Glutamatergic neuron (in vitro differentiated cells): ENCODE measurements around the gene RGS4. TPM values are rescaled to one million over a fixed set of nuclear protein-coding genes. Genes with fewer than 3 reads are reported as not detected.
A peak's percentile ranks its signal among the peaks of the same experiment; 100 is the strongest.

ENCODE experiments used
- DNase-seq: peaks from one replicate; pipeline ENCODE4 v3.0.0; 2022
- H3K27ac Mint-ChIP-seq: one replicate; pipeline ENCODE4 v1.8.0; 2020; ENCODE audit warnings: mild to moderate bottlenecking, mixed read lengths, inconsistent platforms; ENCODE audit not compliant: unreplicated experiment
- H3K27me3 Mint-ChIP-seq: one replicate; pipeline ENCODE4 v1.8.0; 2020; ENCODE audit warnings: mild to moderate bottlenecking, moderate library complexity, mixed read lengths, inconsistent platforms; ENCODE audit not compliant: unreplicated experiment
- H3K36me3 Mint-ChIP-seq: one replicate; pipeline ENCODE4 v1.8.0; 2020; ENCODE audit warnings: mild to moderate bottlenecking, mixed read lengths, inconsistent platforms; ENCODE audit not compliant: unreplicated experiment
- H3K4me1 Mint-ChIP-seq: one replicate; pipeline ENCODE4 v1.8.0; 2020; ENCODE audit warnings: mild to moderate bottlenecking, low read depth, mixed read lengths, inconsistent platforms; ENCODE audit not compliant: unreplicated experiment
- H3K4me3 Mint-ChIP-seq: one replicate; pipeline ENCODE4 v1.8.0; 2020; ENCODE audit warnings: mild to moderate bottlenecking, mixed read lengths, inconsistent platforms; ENCODE audit not compliant: unreplicated experiment
- H3K9me3 Mint-ChIP-seq: one replicate; pipeline ENCODE4 v1.8.0; 2020; ENCODE audit warnings: mild to moderate bottlenecking, moderate library complexity, mixed read lengths, inconsistent platforms; ENCODE audit not compliant: unreplicated experiment
- total RNA-seq: library from RNA; stranded (reverse); fragmentation: NEBNext Ultra II Directional; extraction: Animal tissue kit (Norgen Biotek cat#: 25700); gene quantifications from one replicate; pipeline ENCODE4 v1.2.1, GENCODE V29; 2021; ENCODE audit not compliant: unreplicated experiment
- TF ChIP-seq, protein P1 (sequence below): fragments of 200-600 bp; sonication (generic); IDR thresholded peaks from one replicate; pipeline ENCODE4 v1.5.0; 2021; ENCODE audit not compliant: partially characterized antibody, unreplicated experiment

RGS4 gene
- total RNA-seq, 1 donor from 2014 or later, result 31.6 TPM

- Mint-ChIP-seq H3K4me1 (peaks cover 4% of the 10 kb centered on the region), H3K36me3 (peaks cover 8% of the 10 kb centered on the region), H3K4me3 (no peak overlapping the region), H3K9me3 (no peaks in the 10 kb centered on the region), H3K27ac (no peak overlapping the region), H3K27me3 (no peaks in the 10 kb centered on the region)
- TF ChIP-seq, protein P1, sequence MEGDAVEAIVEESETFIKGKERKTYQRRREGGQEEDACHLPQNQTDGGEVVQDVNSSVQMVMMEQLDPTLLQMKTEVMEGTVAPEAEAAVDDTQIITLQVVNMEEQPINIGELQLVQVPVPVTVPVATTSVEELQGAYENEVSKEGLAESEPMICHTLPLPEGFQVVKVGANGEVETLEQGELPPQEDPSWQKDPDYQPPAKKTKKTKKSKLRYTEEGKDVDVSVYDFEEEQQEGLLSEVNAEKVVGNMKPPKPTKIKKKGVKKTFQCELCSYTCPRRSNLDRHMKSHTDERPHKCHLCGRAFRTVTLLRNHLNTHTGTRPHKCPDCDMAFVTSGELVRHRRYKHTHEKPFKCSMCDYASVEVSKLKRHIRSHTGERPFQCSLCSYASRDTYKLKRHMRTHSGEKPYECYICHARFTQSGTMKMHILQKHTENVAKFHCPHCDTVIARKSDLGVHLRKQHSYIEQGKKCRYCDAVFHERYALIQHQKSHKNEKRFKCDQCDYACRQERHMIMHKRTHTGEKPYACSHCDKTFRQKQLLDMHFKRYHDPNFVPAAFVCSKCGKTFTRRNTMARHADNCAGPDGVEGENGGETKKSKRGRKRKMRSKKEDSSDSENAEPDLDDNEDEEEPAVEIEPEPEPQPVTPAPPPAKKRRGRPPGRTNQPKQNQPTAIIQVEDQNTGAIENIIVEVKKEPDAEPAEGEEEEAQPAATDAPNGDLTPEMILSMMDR, result no peak
- DNase-seq, result no peak
Observed at GRCh38 chr1:163106364-163106987, 37.3 kb downstream of the RGS4 start.

- no peak overlapping the region for H3K27ac Mint-ChIP-seq
- H3K36me3 Mint-ChIP-seq, result peaks cover 8% of the 10 kb centered on the region
- no peaks in the 10 kb centered on the region for H3K27me3 Mint-ChIP-seq
- DNase-seq, result no peak
- no peak overlapping the region for H3K4me3 Mint-ChIP-seq
- H3K9me3 Mint-ChIP-seq, result no peaks in the 10 kb centered on the region
- TF ChIP-seq, protein P1, result no peak
- H3K4me1 Mint-ChIP-seq, result peaks cover 4% of the 10 kb centered on the region
Observed at GRCh38 chr1:163107655-163108054, 38.5 kb downstream of the RGS4 start.

GRCh38 chr1:163115887-163116286 lies 46.7 kb downstream of the RGS4 start:
- TF ChIP-seq, protein P1, result no peak
- H3K36me3 Mint-ChIP-seq, result no peaks in the 10 kb centered on the region
- no peaks in the 10 kb centered on the region for H3K27me3 Mint-ChIP-seq
- no peaks in the 10 kb centered on the region for H3K9me3 Mint-ChIP-seq
- H3K4me3 Mint-ChIP-seq, result no peak overlapping the region
- peak overlapping the region; percentile 40 for H3K27ac Mint-ChIP-seq
- DNase-seq, result no peak
- peaks cover 7% of the 10 kb centered on the region for H3K4me1 Mint-ChIP-seq

DNA sequence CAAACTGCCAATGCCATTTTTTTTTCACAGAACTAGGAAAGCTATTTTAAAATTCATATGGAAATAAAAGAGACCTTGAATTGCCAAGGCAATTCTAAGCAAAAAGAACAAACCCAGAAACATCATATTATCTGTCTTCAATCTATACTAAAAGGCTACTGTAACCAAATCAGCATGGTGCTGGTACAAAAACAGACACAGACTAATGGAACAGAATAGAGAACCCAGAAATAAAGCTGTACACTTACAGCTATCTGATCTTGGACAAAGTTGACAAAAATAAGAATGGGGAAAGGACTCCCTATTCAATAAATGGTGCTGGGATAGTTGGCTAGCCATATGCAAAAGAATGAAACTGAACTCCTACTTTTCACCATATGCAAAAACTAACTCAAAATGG lies 50.5 kb downstream of the RGS4 start:
- peaks cover 6% of the 10 kb centered on the region for H3K4me1 Mint-ChIP-seq
- no peak overlapping the region for H3K27ac Mint-ChIP-seq
- H3K9me3 Mint-ChIP-seq, result no peaks in the 10 kb centered on the region
- DNase-seq, result no peak
- H3K36me3 Mint-ChIP-seq, result no peaks in the 10 kb centered on the region
- no peaks in the 10 kb centered on the region for H3K27me3 Mint-ChIP-seq
- no peak overlapping the region for H3K4me3 Mint-ChIP-seq
- TF ChIP-seq, protein P1, result no peak

- no peak overlapping the region for H3K4me3 Mint-ChIP-seq
- DNase-seq, result no peak
- TF ChIP-seq, protein P1, result no peak
- no peak overlapping the region for H3K27ac Mint-ChIP-seq
- H3K4me1 Mint-ChIP-seq, result peaks cover 2% of the 10 kb centered on the region
- no peaks in the 10 kb centered on the region for H3K27me3 Mint-ChIP-seq
- no peaks in the 10 kb centered on the region for H3K36me3 Mint-ChIP-seq
- H3K9me3 Mint-ChIP-seq, result no peaks in the 10 kb centered on the region
Observed at GRCh38 chr1:163120372-163120771, 51.2 kb downstream of the RGS4 start.
